ENCODE measurements around the gene PRIMPOL.
A peak's percentile ranks its signal among the peaks of the same experiment; 100 is the strongest.

Gene PRIMPOL

GRCh38 chr4:184643731-184644130, 5.8 kb upstream of the PRIMPOL start:
- DNase-seq (ENCODE audit: low read depth), result no peak
- TF ChIP-seq CTCF (IDR thresholded peaks at IDR 0.05; ENCODE audit: low read depth, low read length, missing control alignments), result no peak
- no peak overlapping the region for H3K4me3 ChIP-seq (ENCODE audit: low read depth, low read length)
- in situ Hi-C loops (cut with HindIII; ENCODE audit: low sequenced_read_pairs), result no loop called here

- peak; percentile 41 for DNase-seq (ENCODE audit: low read depth)
- H3K4me3 ChIP-seq (ENCODE audit: low read depth, low read length), result no peak overlapping the region
- in situ Hi-C loops (cut with HindIII; ENCODE audit: low sequenced_read_pairs), result no loop called here
- TF ChIP-seq CTCF (IDR thresholded peaks at IDR 0.05; ENCODE audit: low read depth, low read length, missing control alignments), result no peak
Observed at GRCh38 chr4:184644553-184645307, 4.8 kb upstream of the PRIMPOL start.

- H3K4me3 ChIP-seq (ENCODE audit: low read depth, low read length), result no peak overlapping the region
- DNase-seq (ENCODE audit: low read depth), result no peak
- no peak for TF ChIP-seq CTCF (IDR thresholded peaks at IDR 0.05; ENCODE audit: low read depth, low read length, missing control alignments)
- in situ Hi-C loops (cut with HindIII; ENCODE audit: low sequenced_read_pairs), result no loop called here
Observed at GRCh38 chr4:184645904-184646610, 3.5 kb upstream of the PRIMPOL start.

- peak overlapping the region; percentile 79 for H3K4me3 ChIP-seq (ENCODE audit: low read depth, low read length)
- no peak for DNase-seq (ENCODE audit: low read depth)
- TF ChIP-seq CTCF (IDR thresholded peaks at IDR 0.05; ENCODE audit: low read depth, low read length, missing control alignments), result no peak
- in situ Hi-C loops (cut with HindIII; ENCODE audit: low sequenced_read_pairs), result no loop called here
Observed at GRCh38 chr4:184647266-184648053, 2.1 kb upstream of the PRIMPOL start.

- DNase-seq (ENCODE audit: low read depth), result no peak
- in situ Hi-C loops (cut with HindIII; ENCODE audit: low sequenced_read_pairs), result no loop called here
- no peak for TF ChIP-seq CTCF (IDR thresholded peaks at IDR 0.05; ENCODE audit: low read depth, low read length, missing control alignments)
- H3K4me3 ChIP-seq (ENCODE audit: low read depth, low read length), result peak overlapping the region; percentile 79
Observed at GRCh38 chr4:184648054-184648312, 1.6 kb upstream of the PRIMPOL start.

GRCh38 chr4:184648313-184649025, 1.1 kb upstream of the PRIMPOL start:
- no peak for TF ChIP-seq CTCF (IDR thresholded peaks at IDR 0.05; ENCODE audit: low read depth, low read length, missing control alignments)
- DNase-seq (ENCODE audit: low read depth), result no peak
- in situ Hi-C loops (cut with HindIII; ENCODE audit: low sequenced_read_pairs), result no loop called here
- peak overlapping the region; percentile 79 for H3K4me3 ChIP-seq (ENCODE audit: low read depth, low read length)

All from astrocyte of the cerebellum (primary cell).